ENCODE results near the gene RNU6-1.

Gene RNU6-1

DNA sequence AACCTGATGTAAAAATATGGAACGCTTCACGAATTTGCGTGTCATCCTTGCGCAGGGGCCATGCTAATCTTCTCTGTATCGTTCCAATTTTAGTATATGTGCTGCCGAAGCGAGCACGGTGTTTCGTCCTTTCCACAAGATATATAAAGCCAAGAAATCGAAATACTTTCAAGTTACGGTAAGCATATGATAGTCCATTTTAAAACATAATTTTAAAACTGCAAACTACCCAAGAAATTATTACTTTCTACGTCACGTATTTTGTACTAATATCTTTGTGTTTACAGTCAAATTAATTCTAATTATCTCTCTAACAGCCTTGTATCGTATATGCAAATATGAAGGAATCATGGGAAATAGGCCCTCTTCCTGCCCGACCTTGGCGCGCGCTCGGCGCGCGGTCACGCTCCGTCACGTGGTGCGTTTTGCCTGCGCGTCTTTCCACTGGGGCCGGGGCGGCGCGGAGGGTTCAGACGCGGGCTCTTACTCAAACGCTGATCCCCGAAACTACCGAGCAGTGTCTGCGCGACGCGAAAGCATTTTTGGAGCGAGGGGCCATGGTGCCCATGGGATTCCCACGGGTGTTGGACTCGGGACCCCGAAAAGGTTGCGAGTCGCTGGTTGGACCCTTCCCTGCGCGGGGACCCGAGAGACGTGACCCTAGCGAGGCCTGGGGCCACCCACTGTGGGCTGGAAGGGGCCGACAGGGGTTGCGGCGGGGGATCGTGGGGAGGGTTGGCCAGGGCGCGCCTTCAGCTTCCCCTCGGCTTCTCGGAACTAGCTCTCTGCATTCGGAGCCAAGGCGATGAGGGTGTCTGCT lies at the start of gene RNU6-1:
RNU6-1 (minus strand) TSS at position 117 of the 820 bp plus-strand sequence.
- DNase-seq: peak; percentile 88

DNA sequence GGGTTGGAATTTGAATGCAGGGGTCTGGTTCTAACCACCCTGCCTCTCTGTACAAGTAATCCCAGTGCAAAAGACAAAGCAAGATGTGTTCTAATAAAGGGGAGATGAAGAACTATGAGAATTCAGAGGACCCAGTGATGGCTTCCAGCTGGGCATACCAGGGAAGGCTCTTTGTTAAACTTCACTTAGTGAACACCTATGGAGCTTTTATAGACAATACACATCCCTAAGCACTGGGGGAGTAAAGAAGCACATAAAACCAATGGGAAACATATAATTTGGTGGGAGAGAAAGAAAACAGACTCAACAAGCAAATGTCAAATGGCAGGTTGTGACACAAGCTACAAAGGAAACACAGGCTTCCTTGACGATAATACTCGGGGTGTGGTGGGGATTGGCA lies 47.9 kb upstream of the RNU6-1 start:
- DNase-seq: no peak

DNA sequence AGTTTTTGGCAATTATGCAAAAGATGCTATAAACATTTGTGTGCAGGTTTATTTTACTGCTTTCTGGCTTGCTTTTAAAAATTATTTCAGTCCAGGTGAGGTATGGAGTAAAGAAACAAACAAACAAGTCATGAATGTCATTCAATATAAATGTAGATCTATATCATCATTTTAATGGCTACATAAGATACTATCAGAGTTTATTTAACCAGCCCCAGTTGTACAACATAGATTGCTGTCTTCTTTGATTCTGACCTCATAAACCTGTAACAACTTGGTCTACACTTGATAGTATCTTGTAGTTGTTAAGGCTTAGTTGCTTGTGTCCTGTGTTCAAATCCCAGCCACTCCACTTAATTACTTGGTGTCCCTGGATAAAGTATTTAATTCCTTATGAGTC lies 46.0 kb upstream of the RNU6-1 start:
- no peak for DNase-seq

DNA sequence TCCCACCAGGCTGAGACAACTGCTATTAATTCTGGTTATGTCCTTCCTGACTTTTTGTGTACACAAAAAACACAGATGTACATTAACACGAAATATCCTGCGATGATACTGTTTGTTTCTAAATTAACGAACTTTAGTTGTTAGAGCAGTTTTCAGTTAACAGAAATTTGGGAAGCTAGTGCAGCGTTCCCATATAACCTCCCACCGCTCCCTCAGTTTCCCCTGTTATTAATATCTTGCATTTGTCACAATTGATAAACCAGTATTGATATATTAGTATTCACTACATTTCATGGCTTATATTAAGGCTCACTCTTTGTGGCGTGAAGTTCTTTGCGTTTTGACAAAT lies 45.3 kb upstream of the RNU6-1 start:
- DNase-seq: no peak

DNA sequence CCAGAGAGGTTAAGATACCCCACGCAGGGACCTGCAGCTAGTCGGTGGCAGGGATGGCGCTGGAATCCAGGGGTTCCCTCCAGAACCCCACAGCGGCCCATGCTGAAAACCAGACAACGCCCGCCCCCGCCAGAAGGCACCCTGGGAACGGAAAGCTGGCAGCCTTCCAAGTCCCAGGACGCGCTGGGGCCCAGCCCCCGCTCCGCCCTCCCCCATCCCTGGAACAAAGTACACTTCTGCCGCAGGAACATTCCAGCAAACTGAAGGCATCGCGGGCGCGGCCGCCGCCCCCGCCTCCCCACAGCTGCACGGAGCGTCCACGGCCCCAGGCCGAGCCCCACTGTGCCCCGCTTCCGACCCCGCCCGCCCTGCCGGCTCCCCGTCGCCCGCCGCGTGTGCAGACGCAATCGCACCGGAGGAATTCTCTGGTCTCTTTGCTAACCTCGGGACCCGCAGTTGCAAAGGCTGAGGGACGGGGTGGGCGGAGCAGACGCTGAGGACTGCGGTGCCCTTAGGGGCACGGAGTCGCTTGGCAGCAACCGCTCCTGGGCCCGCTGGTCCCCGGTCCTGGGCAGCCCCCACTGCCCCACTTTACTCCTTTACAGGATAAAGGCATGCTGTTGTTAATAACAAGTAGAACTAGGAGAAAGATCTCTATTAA lies 44.8 kb upstream of the RNU6-1 start:
- no peak for DNase-seq

DNA sequence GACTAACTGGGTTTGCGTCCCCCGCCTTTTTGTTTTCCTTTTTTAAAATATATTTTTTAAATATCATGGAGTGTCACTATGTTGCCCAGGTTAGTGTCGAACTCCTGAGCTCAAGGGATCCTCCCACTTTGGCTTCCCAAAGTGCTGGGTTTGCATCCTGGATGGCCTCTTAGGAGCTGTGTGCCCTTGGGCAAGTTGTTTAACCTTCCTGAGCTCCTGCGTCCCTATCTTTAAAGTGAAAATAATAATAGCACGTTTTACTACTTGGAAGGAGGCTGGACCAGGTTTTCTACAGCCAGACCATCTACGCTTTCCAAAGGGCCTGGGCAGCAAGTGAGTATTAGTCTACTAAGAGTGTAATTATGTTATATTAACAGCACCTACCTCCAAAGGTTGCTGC lies 44.2 kb upstream of the RNU6-1 start:
- no peak for DNase-seq

DNA sequence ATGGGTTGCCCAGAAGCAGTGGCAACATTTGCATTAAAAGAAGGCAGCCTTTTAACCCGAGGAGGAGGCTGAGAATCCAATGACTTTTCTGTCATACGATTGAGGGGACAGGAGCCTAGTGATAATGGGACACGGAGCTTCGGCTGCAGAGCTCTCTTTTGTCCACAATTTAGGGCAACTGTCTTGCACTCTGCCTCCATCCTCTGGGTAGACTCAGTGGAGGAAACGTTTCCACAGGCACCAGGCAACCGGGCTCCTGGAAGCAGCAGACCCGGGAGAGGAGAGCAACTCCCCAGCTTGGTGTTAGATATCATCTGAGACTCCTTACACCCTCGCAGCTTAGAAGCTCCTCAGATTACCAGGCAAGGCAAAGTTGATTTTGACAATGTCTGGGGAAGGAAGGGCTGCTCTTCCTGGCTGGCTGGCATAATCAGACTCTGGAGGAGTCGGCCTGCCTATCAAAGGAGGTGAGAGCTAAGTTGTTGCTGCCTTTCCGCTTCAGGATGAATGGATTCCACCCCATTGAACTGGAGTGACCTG lies 43.5 kb upstream of the RNU6-1 start:
- DNase-seq: no peak

DNA sequence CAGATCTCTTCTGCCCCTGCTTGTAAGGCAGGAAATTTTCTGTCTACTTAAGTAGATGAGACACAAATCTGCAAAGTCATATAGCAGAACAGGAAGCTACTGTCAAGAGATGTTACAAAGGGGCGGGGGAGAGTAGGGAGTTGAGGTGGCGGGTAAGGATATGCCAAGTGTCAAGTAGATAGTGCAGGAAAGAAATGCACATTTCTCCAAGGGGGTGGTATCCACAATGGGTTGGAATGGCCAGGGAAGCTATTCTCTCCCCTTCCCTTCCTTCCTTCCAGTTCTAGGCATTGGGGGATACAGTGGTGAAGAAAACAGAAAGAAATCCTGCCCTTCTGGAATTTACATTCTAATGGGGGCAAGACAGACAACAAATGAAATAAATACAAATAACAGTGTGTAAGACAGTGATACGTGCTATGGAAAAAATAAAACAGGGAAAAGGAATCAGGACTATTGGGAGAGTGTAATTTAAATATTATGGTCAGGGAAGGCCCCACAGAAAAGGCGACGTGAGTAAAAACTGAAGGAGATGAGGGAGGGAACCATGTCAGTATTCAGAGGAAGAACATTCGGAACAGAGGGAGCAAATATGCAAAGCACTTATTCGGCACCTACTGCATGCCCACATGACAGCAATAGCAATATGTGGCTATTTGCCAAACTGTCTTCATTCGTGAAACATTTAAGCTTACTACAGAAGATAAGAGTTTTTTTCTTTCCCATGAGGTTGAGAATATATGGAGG lies 42.8 kb upstream of the RNU6-1 start:
- DNase-seq: no peak

DNA sequence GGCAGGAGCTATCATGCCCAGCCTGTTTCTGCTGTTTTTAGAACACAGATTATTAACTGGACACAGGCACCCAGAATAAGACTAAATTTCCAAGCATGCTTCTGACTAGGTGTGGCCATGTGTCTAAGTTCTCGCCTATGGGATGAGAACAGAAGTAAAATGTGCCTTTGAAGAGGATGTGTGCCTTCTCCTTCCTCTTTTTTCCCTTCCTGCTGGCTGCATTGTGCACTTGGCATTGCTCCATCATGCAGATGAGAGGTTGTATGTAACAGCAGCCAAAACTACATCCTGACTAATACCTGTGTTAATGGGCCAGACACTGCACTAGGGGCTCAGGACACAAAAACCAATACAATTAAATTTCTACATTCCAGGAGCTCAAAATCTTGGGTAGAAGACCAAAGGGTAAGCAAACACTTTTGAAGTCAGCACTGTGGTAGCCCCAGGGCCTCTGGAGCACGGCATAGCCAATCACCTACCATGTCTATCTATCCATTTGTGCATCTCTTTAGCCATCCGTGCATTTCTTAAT lies 40.9 kb upstream of the RNU6-1 start:
- DNase-seq: no peak

DNA sequence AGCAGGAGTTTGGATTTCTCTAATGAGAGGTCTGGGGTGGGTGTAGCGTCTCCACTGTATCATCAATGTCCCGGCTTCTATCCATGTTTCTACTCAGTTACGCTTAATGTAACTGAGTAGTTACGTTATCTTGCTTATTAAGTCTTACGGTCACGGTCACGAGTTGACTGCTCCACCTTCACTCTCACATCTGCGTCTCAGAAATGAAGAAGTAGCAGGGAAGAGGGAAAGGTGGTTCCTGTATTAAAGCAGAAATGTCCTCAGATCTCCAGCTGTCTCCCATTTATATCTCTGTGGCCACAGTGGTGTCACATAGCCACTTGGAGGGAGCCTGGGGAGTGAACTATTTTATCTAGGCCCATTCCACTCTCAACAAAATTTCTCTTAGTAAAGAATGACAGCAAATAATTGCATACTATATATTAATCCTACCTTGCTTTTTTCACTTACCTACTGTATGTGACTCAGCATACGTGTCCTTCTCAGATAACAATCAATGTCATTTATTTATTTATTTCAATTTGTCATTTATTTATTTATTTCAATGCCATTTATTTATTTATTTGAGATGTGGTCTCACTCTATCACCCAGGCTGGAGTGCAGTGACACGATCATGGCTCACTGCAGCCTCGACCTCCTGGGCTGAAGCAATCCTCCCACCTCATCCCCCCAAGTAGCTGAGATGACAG lies 39.7 kb upstream of the RNU6-1 start:
- DNase-seq: no peak

DNA sequence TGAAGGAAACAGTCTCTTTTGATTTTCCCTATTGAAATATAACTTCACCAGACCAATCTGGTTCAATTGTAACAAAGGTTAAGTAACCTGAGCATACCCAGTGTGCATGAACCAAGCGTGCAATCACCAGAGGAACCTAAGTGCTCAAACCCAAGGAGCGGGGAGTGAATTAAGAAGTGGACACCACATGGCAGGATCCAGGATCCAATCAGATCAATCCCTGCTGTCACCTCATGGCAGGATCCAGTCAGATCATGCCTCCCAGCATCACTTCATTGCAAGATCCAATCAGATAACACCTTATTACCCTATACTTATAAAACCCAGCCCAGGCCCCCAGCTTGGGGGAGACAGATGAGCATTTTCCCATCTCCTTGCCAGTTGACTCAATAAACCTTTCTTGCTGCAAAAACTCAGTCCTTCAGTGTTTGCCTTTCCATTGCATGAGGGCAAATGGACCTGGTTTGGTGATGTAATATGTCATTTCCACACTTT lies 38.9 kb upstream of the RNU6-1 start:
- no peak for DNase-seq

DNA sequence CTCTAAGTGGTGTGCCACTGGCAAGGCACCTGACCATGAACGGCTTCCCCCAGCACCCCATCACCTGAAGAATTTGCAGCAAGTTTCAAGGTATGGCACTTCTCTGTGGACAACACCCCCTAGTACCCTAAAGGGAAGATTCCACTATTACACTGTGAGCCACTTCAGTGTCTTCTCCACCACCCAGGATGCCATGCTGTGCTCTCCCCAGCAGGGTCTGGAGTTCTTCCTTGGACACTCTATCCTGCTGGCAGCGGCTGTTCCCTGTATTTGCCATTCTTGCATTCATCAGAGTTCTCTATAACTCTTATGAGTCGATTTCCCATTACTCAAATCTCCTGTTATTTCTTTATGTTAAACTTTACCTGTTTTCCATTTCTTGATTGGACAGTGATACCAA lies 33.9 kb upstream of the RNU6-1 start:
- DNase-seq: no peak

DNA sequence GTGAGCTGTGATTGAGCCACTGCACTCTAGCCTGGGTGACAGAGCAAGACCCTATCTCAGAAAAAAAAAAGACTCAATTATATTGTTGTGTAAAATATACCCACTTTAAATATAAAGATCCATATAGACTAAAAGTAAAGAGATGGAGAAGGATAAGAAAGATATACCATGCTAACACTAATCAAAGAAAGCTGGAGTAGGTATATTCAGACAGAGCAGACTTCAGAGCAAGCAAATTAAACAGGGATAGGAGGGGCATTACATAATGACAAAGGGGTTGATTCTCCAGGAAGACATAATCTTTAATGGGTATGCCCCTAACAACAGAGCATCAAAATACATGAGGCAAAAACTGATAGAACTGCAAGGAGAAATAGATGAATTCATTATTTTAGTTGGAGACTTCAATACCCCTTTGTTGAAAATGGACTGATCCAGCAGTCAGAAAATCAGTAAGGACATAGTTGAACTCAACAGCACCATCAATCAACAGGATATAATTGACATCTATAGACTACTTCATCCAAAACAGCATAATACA lies 31.1 kb upstream of the RNU6-1 start:
- no peak for DNase-seq

DNA sequence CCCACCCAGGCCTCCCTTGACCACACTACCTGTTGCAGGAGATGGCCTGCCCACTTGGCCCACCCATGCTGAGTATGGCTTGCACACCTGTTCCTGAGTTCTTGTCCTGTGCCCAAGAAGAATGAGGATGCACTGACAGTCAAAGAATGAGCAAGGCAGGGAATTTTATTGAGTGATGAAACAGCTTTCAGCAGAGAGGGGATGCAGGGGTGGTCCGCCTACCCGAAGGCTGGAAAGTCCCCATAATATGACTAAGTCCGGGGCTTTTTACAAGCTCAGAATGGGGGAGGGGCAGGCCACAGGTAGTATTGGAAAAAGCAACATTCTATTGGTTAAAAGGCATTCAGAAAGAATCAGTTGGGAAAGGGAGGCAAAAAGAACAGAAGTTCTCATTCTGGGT lies 29.9 kb upstream of the RNU6-1 start:
- DNase-seq: no peak

DNA sequence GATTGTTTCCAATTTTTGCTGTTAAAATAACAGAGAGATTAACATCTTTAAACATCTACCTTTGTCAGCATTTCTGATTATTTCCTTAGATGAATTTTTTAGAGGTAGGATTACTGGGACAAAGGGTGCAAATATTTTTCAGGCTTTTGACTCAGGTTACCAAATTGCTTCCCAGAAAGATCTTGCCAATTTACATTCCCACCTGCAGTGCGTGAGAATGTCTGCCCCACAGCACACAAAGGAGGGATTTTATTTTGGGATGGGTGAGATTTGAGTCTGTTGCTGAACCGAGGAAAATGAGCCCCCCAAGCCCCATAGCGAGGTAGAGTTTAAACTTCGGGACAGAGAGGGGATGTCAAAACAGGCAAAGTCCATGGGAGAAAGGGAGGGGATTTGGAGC lies 25.9 kb upstream of the RNU6-1 start:
- DNase-seq: no peak

DNA sequence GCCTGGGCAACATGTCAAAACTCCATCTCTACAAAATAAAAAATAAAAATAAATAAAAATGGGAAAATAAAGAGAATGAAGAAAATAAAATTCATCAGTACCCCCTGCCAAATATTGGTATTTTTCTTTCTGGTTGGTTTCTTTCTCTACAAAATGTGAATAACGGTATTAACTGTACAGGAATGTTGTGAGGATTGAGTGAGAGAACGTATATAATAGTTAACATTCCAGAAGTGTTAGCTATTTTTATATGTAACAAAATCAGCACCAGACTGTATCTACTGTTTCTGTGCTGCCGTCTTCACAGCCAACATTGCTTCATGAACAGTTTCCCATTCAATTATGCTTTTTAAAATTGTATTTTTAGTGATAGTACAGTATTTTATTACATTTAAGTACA lies 25.5 kb upstream of the RNU6-1 start:
- no peak for DNase-seq

DNA sequence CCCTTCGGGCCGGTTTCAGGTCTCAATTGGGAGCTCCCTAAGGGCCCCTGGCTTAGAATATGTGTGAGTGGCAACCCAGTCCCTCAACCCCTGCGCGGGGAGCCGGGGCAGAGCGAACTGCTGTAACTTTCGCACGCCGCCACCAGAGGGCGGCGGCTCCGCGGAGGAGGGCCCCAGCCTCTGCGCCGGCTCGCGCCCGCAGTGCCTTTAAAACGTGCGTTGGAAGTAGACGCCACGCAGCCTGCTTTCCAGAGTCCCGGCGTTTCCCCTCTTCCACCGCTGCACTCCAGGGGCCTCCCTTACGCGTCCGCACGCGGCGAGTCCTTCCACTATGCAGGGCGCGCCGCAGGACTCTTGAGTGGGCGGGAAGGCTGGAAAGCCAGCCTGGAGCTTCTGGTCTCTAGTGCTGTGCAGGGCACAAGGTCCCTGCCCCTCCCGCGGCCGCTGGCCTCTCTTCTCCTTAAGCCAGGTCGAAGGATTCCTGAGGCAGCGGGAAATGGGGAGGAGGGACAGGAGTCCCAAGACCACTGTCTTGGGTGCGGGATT lies 23.7 kb upstream of the RNU6-1 start:
- DNase-seq: peak; percentile 21

DNA sequence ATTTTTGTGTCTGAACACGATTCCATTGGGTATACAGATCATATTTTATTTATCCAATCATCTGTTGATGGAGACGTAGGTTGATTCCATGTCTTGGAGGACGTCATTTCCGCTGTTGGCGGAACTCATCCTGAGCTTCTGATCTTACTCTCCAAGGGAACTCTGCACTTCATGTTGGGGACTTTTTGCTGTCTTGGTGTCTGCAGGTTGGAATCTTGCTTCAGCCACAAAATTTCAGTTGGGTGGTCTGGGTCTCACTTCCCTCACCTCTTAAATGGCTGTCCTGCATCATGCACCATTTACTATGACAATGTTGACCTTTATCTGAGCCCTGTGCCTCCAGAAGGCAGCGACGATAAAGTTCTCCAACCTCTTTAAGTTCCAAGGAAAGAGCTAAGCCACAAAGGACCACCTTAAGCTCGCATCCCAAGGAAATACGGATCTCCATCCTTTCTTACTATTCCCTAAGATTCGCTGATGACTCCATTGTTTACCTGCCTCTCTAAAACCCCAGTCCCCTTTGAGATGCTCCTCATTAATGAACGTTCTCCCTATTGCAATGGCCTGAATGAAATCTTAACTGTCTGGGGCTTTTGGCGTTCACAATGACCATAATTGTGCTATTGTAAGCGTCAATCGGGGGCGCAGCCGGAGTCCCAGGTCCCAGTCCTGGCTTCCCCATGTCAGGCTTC lies 23.1 kb upstream of the RNU6-1 start:
- no peak for DNase-seq

DNA sequence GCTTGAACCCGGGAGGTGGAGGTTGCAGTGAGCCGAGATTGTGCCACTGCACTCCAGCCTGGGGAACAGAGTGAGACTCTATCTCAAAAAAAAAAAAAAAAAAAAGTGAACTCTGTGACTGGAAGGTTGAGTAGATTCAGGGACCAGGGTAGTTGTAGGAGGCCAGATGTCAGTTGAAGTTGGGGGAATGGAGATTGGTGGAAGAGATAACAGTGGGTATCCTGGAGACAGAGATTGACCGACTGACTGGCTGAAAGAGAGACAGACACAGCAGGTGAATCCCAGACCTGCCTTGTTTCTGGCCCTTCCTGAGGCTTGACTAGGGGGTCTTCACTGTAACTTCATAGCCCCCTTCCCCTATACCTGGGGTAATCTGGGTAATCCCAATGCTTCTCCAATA lies 22.1 kb upstream of the RNU6-1 start:
- DNase-seq: no peak

DNA sequence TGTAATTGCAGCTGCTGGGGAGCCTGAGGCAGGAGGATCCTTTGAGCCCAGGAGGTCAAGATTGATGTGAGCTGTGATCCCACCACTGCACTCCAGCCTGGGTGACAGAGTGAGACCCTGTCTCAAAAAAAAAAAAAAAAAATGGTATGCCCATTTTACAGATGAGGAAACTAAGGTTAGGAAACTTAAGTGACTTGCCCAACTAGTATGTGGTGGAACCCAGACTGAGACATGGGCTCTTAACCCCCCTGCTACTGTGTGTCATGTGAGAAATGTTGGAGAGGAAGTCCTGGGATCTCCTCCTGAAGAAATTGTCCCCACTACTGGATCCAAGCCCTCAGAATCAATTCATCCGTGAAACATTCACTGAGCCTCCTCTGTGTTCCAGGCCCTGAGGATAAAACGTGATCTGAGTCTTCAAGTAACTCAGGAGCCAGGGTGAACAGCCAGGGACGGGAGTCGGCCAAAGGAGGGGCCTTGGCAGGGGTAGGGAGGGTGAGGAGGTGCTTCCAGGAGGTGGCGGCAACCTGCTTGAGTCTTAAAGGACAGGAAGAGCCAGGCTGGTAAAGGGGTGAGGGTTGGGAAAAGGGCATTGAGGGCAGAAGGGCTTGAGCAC lies 19.6 kb upstream of the RNU6-1 start:
- no peak for DNase-seq

DNA sequence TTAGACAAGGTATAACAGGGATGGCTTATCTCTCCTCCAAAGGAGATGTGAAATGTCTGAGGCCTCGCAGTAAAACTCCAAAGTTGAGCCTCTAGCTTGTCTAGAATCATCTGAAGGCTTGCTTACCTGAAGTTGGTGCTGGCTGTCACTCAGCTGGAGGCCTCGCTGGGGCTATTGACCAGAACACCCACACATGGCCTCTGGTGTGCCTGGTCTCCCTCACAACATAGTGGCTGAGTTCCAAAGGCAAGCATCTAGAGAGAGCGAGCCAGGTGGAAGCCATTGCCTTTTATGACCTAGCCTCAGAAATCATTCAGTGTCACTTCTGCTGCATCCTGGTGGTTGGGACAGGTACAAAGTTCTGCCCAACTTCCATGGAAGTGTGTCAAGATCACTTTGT lies 17.4 kb upstream of the RNU6-1 start:
- no peak for DNase-seq
